GM18499 (cell line): Measurements from ENCODE around the gene EFCAB14.
"Not testable (repeated sequence)": the region's sequence is repeated elsewhere in the genome, so short reads cannot be mapped to it uniquely, and the experiment has no call there.

Experiments
- ATAC-seq: cut with Tn5 transposase; IDR thresholded peaks from one replicate; pipeline ENCODE4 v1.9.1; 2021; ENCODE audit warnings: moderate number of reproducible peaks; ENCODE audit not compliant: insufficient read depth, unreplicated experiment

Gene EFCAB14

GRCh38 chr1:46718727-46719622 lies at the start of gene EFCAB14:
EFCAB14 (minus strand) TSS chr1:46719114; CDS start chr1:46718087, 1,027 bp downstream.
- ATAC-seq, result peak; percentile 83

GRCh38 chr1:46768445-46768844 lies 49.5 kb upstream of the EFCAB14 start:
- no peak for ATAC-seq

- ATAC-seq, result no peak
Measured at GRCh38 chr1:46767649-46768282, 48.9 kb upstream of the EFCAB14 start.

- no peak for ATAC-seq
Measured at GRCh38 chr1:46764402-46764801, 45.5 kb upstream of the EFCAB14 start.

GRCh38 chr1:46761740-46762139 lies 42.8 kb upstream of the EFCAB14 start:
- ATAC-seq, result no peak

- ATAC-seq, result no peak
Measured at GRCh38 chr1:46760558-46761166, 41.7 kb upstream of the EFCAB14 start.

GRCh38 chr1:46757956-46758528 lies 39.1 kb upstream of the EFCAB14 start:
- no peak for ATAC-seq

GRCh38 chr1:46757247-46757955 lies 38.5 kb upstream of the EFCAB14 start:
- ATAC-seq, result no peak

GRCh38 chr1:46755121-46755520 lies 36.2 kb upstream of the EFCAB14 start:
- no peak for ATAC-seq

- not testable (repeated sequence) for ATAC-seq
Measured at GRCh38 chr1:46754707-46755106, 35.8 kb upstream of the EFCAB14 start.

GRCh38 chr1:46753985-46754384 lies 35.1 kb upstream of the EFCAB14 start:
- no peak for ATAC-seq

GRCh38 chr1:46749921-46750404 lies 31.0 kb upstream of the EFCAB14 start:
- no peak for ATAC-seq

- ATAC-seq, result no peak
Measured at GRCh38 chr1:46749404-46749803, 30.5 kb upstream of the EFCAB14 start.

- ATAC-seq, result no peak
Measured at GRCh38 chr1:46747683-46748288, 28.9 kb upstream of the EFCAB14 start.

- no peak for ATAC-seq
Measured at GRCh38 chr1:46742069-46742468, 23.2 kb upstream of the EFCAB14 start.

- ATAC-seq, result no peak
Measured at GRCh38 chr1:46735708-46736324, 16.9 kb upstream of the EFCAB14 start.

- ATAC-seq, result not testable (repeated sequence)
Measured at GRCh38 chr1:46728327-46728873, 9.5 kb upstream of the EFCAB14 start.

- ATAC-seq, result no peak
Measured at GRCh38 chr1:46725736-46726108, 6.8 kb upstream of the EFCAB14 start.
